HepG2 (cell line): ENCODE results near the gene NSUN6. TPM values are rescaled to one million over a fixed set of nuclear protein-coding genes. Genes with fewer than 3 reads are reported as not detected.

ENCODE experiments used
- ATAC-seq: fragments of 200-7000 bp; cut with Tn5 transposase; 3 replicates; pipeline ENCODE4 v1.9.1; 2020; ENCODE audit warnings: mild to moderate bottlenecking, moderate library complexity
- BruUV-seq: library from RNA; stranded (reverse); fragments of 400-500 nt; replicated peaks from 2 replicates; lab custom pipeline; 2021; lab: Mats Ljungman, UMichigan
- CTCF ChIA-PET: fragments of 300-600 bp; formaldehyde crosslinking; extraction: SDS; loops from one replicate; lab custom pipeline; 2021; ENCODE audit warnings: low total read pairs, inconsistent platforms, low intra/inter-chr PET ratio; lab: Yijun Ruan, JAX
- POLR2A ChIA-PET: fragments of 350-600 bp; sonication (Branson Sonifier 250); formaldehyde crosslinking; loops from one replicate; lab custom pipeline; 2020; ENCODE audit warnings: antibody characterized with exemption, inconsistent platforms; lab: Yijun Ruan, JAX
- DNase-seq: peaks from one replicate; pipeline ENCODE4 v3.0.0-alpha.2; 2015; ENCODE audit warnings: low spot score
- FAIRE-seq: peaks from 3 replicates; lab custom pipeline; 2011; peaks lifted over from hg19 to GRCh38; lab: Jason Lieb, UNC
- H2AFZ ChIP-seq: one replicate; pipeline ENCODE4 v1.6.1; 2011; ENCODE audit warnings: low read length, inconsistent platforms
- H3K27ac ChIP-seq: fragments of 300-600 bp; 3 replicates; pipeline ENCODE4 v1.8.0; 2011; ENCODE audit warnings: mixed run types, mild to moderate bottlenecking, mixed read lengths, low read length, inconsistent platforms; ENCODE audit not compliant: insufficient read depth; ENCODE audit errors: extremely low read length
- H3K27me3 ChIP-seq, 2 experiments: fragments of 200-600 bp in 1 of 2; 2 replicates in 1 of 2; 3 replicates in 1 of 2; pipeline versions ENCODE4 v1.6.0 to v1.8.0; 2011; ENCODE audit warnings: low read length in 2 of 2, mild to moderate bottlenecking in 2 of 2, moderate library complexity in 2 of 2, inconsistent platforms in 1 of 2; ENCODE audit not compliant: insufficient read depth in 2 of 2, control insufficient read depth in 1 of 2
- H3K36me3 ChIP-seq, 2 experiments: fragments of 200-600 bp in 1 of 2; replicated peaks in 1 of 2; 2 replicates in 1 of 2; 3 replicates in 1 of 2; pipeline versions ENCODE4 v1.5.1 to v1.8.0; 2011; ENCODE audit warnings: low read length in 2 of 2, inconsistent platforms in 1 of 2; ENCODE audit not compliant: insufficient read depth in 2 of 2, control insufficient read depth in 1 of 2
- H3K4me1 ChIP-seq: 2 replicates; pipeline ENCODE4 v1.5.1; 2012; ENCODE audit warnings: low read length, inconsistent platforms; ENCODE audit not compliant: insufficient read depth
- H3K4me2 ChIP-seq: 2 replicates; pipeline ENCODE4 v1.6.0; 2011; ENCODE audit warnings: low read depth, low read length, inconsistent platforms
- H3K4me3 ChIP-seq, 3 experiments: fragments of 200-600 bp in 1 of 3; sonication (generic), shearing (Covaris generic) in 1 of 3; replicated peaks in 1 of 3; 2 replicates each; pipeline ENCODE4 v1.5.1; 2011 to 2016; ENCODE audit warnings: low read length in 3 of 3, inconsistent platforms in 2 of 3, low read depth in 2 of 3, mild to moderate bottlenecking in 2 of 3, control low read depth in 1 of 3, mixed read lengths in 1 of 3; ENCODE audit not compliant: insufficient read depth in 1 of 3
- H3K79me2 ChIP-seq: one replicate; pipeline ENCODE4 v1.6.1; 2011; ENCODE audit warnings: low read length, inconsistent platforms; ENCODE audit not compliant: insufficient read depth
- H3K9ac ChIP-seq: 2 replicates; pipeline ENCODE4 v1.6.0; 2011; ENCODE audit warnings: mild to moderate bottlenecking, low read depth, low read length, inconsistent platforms; ENCODE audit not compliant: insufficient read depth
- H3K9me3 ChIP-seq: 2 replicates; pipeline ENCODE4 v1.5.1; 2012; ENCODE audit warnings: mild to moderate bottlenecking, low read length
- H4K20me1 ChIP-seq: 2 replicates; pipeline ENCODE4 v1.6.0; 2011; ENCODE audit warnings: inconsistent platforms, mild to moderate bottlenecking, low read length, moderate library complexity; ENCODE audit not compliant: insufficient read depth
- ARID2 ChIP-seq: sonication (generic); formaldehyde crosslinking; IDR thresholded peaks from 2 replicates; pipeline ENCODE4 v1.8.1; 2022; ENCODE audit warnings: mild to moderate bottlenecking, missing genetic modification reagents, borderline replicate concordance
- ATAD3A ChIP-seq: sonication (generic); formaldehyde crosslinking; IDR thresholded peaks from 2 replicates; pipeline ENCODE4 v1.4.0; 2020; ENCODE audit warnings: missing genetic modification reagents
- DZIP1 ChIP-seq: sonication (generic); formaldehyde crosslinking; IDR thresholded peaks from 2 replicates; pipeline ENCODE4 v1.5.0; 2020; ENCODE audit warnings: mild to moderate bottlenecking, missing genetic modification reagents
- MTA3 ChIP-seq: sonication (generic); formaldehyde crosslinking; IDR thresholded peaks from 2 replicates; pipeline ENCODE4 v1.4.0; 2020; ENCODE audit warnings: missing genetic modification reagents
- RBM22 ChIP-seq: fragments of 200-400 bp; formaldehyde crosslinking; optimal IDR thresholded peaks from 2 replicates; pipeline ENCODE3; 2017; ENCODE audit warnings: mild to moderate bottlenecking, low read length, moderate library complexity
- SMARCC2 ChIP-seq: fragments of 450-650 bp; IDR thresholded peaks from 2 replicates; pipeline ENCODE4 v1.6.1; 2017; ENCODE audit warnings: antibody characterized with exemption, mild to moderate bottlenecking
- SP4 ChIP-seq: sonication (generic); formaldehyde crosslinking; IDR thresholded peaks from 2 replicates; pipeline ENCODE4 v1.8.1; 2023; ENCODE audit warnings: mild to moderate bottlenecking, missing genetic modification reagents
- SSRP1 ChIP-seq: IDR thresholded peaks from 2 replicates; pipeline ENCODE4 v1.6.1; 2016; ENCODE audit warnings: control low read depth
- THAP7 ChIP-seq: sonication (generic); formaldehyde crosslinking; IDR thresholded peaks from 2 replicates; pipeline ENCODE4 v1.8.1; 2023; ENCODE audit warnings: mild to moderate bottlenecking, missing genetic modification reagents
- TMF1 ChIP-seq: sonication (generic); formaldehyde crosslinking; IDR thresholded peaks from 2 replicates; pipeline ENCODE4 v1.8.1; 2022; ENCODE audit warnings: low read depth, missing genetic modification reagents
- ZFP36L1 ChIP-seq: sonication (generic); formaldehyde crosslinking; IDR thresholded peaks from 2 replicates; pipeline ENCODE4 v1.8.0; 2022; ENCODE audit warnings: mild to moderate bottlenecking, missing genetic modification reagents, moderate library complexity
- ZMAT3 ChIP-seq: sonication (generic); formaldehyde crosslinking; conservative IDR thresholded peaks from 2 replicates; pipeline ENCODE4 v1.7.0; 2021; ENCODE audit warnings: missing genetic modification reagents
- ZNF17 ChIP-seq: sonication (generic); formaldehyde crosslinking; IDR thresholded peaks from 2 replicates; pipeline ENCODE4 v1.5.0; 2020; ENCODE audit warnings: mild to moderate bottlenecking, missing genetic modification reagents
- ZNF501 ChIP-seq: sonication (generic); formaldehyde crosslinking; IDR thresholded peaks from 2 replicates; pipeline ENCODE4 v1.5.1; 2020; ENCODE audit warnings: mild to moderate bottlenecking, moderate library complexity, missing genetic modification reagents
- ZNF589 ChIP-seq: sonication (generic); formaldehyde crosslinking; conservative IDR thresholded peaks from 2 replicates; pipeline ENCODE4 v1.8.0; 2022; ENCODE audit warnings: mild to moderate bottlenecking, moderate library complexity, missing genetic modification reagents
- WGBS: methylation state at CpG from one replicate; pipeline ENCODE4 v1.1.6; 2017; ENCODE audit warnings: low lambda C conversion rate; 5-methylcytosine and 5-hydroxymethylcytosine counted together
- in situ Hi-C: cut with HindIII; loops from 2 replicates; pipeline ENCODE4 v1.10.0; 2017; ENCODE audit warnings: low pct_unique_long_range_greater_than_20kb; ENCODE audit not compliant: extremely low pct_ligation_motif_present
- intact Hi-C: fragments of 100-400 bp; cut with micrococcal nuclease; formaldehyde crosslinking; loops from one replicate; pipeline ENCODE4 v1.10.0; 2022; ENCODE audit not compliant: unreplicated experiment
- polyA plus RNA-seq, 8 experiments: library from polyadenylated mRNA; depleted of rRNA in 3 of 8; stranded (reverse) in 7 of 8; unstranded in 1 of 8; fragments of >200 nt; fragmentation: Illumina TruSeq in 4 of 8; extraction: Trizol in 4 of 8; gene quantifications; 2 replicates each; pipeline versions ENCODE4 v1.2.1 to v1.2.3, GENCODE V29; 2011 to 2016; ENCODE audit warnings: low read depth in 4 of 8, missing spikeins in 1 of 8, mixed read lengths in 1 of 8; ENCODE audit not compliant: insufficient read depth in 1 of 8
- total RNA-seq, 5 experiments: library from RNA; depleted of rRNA; stranded (reverse); fragments of >200 nt; fragmentation: Illumina TruSeq; extraction: Trizol; gene quantifications; 2 replicates each; pipeline ENCODE4 v1.2.3, GENCODE V29; 2016; ENCODE audit warnings: low read depth in 1 of 5

NSUN6 gene
- total and polyA plus RNA-seq, 2 of the 13 experiments (the other 11 are each of a cell fraction or from before 2014, with no cell fraction given): 17.2 to 19.3 TPM

GRCh38 chr10:18656724-18657123 lies 5.3 kb upstream of the NSUN6 start:
- FAIRE-seq (no peak), DNase-seq (no peak), ATAC-seq (no peak)
- TF ChIP-seq SP4 (no peak), RBM22 (no peak), SSRP1 (CRISPR knock-in tag) (no peak), ATAD3A (CRISPR knock-in tag) (no peak), ZNF589 (CRISPR knock-in tag) (no peak), THAP7 (CRISPR knock-in tag) (no peak), MTA3 (CRISPR knock-in tag) (no peak), ZNF17 (no peak), TMF1 (CRISPR knock-in tag) (no peak), ZMAT3 (no peak), ZNF501 (CRISPR knock-in tag) (no peak), DZIP1 (CRISPR knock-in tag) (no peak), ARID2 (CRISPR knock-in tag) (no peak), SMARCC2 (no peak), ZFP36L1 (no peak)
- CTCF ChIA-PET: no interaction called here
- intact Hi-C loops (loop anchor here (10.0 kb wide), 1 partner anchor 982 kb away; no protein-coding TSS in a partner anchor), in situ Hi-C loops (loop anchor here (25.0 kb wide), 1 partner anchor 994 kb away; no protein-coding TSS in a partner anchor)
- WGBS: 93% methylated on average over 3 of the region's 3 CpGs
- Histone ChIP-seq H3K9me3 (no peaks in the 10 kb centered on the region), H3K79me2 (peaks cover 33% of the 10 kb centered on the region), H3K4me3 (no peak overlapping the region), H2AFZ (no peak overlapping the region), H3K27me3 (no peaks in the 10 kb centered on the region; a peak in 1 of 5 replicates), H4K20me1 (peaks cover 16% of the 10 kb centered on the region), H3K36me3 (no peaks in the 10 kb centered on the region; a peak in 1 of 5 replicates), H3K9ac (no peak overlapping the region), H3K4me2 (no peak overlapping the region), H3K4me1 (peaks cover 18% of the 10 kb centered on the region), H3K27ac (no peak overlapping the region)
- BruUV-seq: no TSS peak
- POLR2A ChIA-PET: no interaction called here
